Tibial artery (tissue), 4 donors: ENCODE measurements around the gene MET.

Experiments used
- DNase-seq, 2 donors: peaks; one replicate each; pipeline ENCODE4 v3.0.0-alpha.2; 2019
- H3K27ac ChIP-seq, 2 donors: fragments of 200-600 bp; sonication (generic) in 1 of 2; 1 replicate in 1 of 2; 2 replicates in 1 of 2; pipeline ENCODE4 v1.5.1; 2018 to 2019; ENCODE audit warnings: mild to moderate bottlenecking in 1 of 2
- H3K27me3 ChIP-seq, 2 donors: fragments of 200-600 bp; sonication (generic) in 1 of 2; one replicate each; pipeline versions ENCODE4 v1.5.1 to v1.6.0; 2016 to 2019
- H3K36me3 ChIP-seq, 3 donors: fragments of 200-600 bp; sonication (generic) in 2 of 3; one replicate each; pipeline ENCODE4 v1.5.1; 2016 to 2019; ENCODE audit warnings: mild to moderate bottlenecking in 2 of 3
- H3K4me1 ChIP-seq, 4 donors: fragments of 200-600 bp; sonication (generic) in 2 of 4; 1 replicate in 3 of 4; 2 replicates in 1 of 4; pipeline ENCODE4 v1.5.1; 2016 to 2019
- H3K4me3 ChIP-seq, 2 donors: fragments of 200-600 bp; sonication (generic) in 1 of 2; 1 replicate in 1 of 2; 2 replicates in 1 of 2; pipeline ENCODE4 v1.5.1; 2018 to 2019; ENCODE audit warnings: mild to moderate bottlenecking in 2 of 2
- H3K9me3 ChIP-seq, 3 donors: fragments of 200-600 bp; sonication (generic) in 1 of 3; one replicate each; pipeline ENCODE4 v1.5.1; 2016 to 2019
- intact Hi-C: fragments of 100-400 bp; cut with DNase I; formaldehyde crosslinking; loops from one replicate; pipeline ENCODE4 v1.15.0; 2023; ENCODE audit warnings: low total_unique reads
- TF ChIP-seq, protein P1 (sequence below), 2 experiments: fragments of 200-600 bp in 1 of 2; fragments of 450-650 bp in 1 of 2; IDR thresholded peaks; one replicate each; pipeline ENCODE4 v1.5.1; 2017 to 2019; ENCODE audit warnings: antibody characterized with exemption in 2 of 2, mild to moderate bottlenecking in 1 of 2, moderate library complexity in 1 of 2

Gene MET

DNA sequence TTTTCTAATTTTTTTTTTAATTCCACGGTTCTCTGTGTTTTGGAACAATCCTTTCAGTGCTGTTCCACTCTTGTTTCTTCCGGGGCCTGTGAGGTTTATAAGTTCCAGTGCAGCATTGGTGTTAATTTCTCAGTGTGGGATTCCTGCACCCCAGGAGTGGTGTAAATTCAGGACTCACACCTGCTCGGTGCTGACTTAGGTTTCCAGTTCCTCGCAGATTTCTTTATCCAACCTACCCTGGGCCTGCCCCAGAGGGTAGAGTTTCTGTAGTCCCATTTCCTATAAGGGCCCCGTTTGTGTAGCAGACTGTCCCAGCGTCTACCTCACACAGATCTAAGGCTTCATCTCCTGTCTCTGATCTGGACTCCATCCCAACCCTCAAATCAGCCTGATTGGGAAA, 27.4 kb upstream of the MET start:
- Histone ChIP-seq H3K27me3 (no peaks in the 10 kb centered on the region), H3K4me3 (no peak overlapping the region), H3K36me3 (no peaks in the 10 kb centered on the region), H3K9me3 (no peaks in the 10 kb centered on the region), H3K27ac (no peak overlapping the region), H3K4me1 (no peaks in the 10 kb centered on the region)
- no peak for DNase-seq
- TF ChIP-seq, protein P1, sequence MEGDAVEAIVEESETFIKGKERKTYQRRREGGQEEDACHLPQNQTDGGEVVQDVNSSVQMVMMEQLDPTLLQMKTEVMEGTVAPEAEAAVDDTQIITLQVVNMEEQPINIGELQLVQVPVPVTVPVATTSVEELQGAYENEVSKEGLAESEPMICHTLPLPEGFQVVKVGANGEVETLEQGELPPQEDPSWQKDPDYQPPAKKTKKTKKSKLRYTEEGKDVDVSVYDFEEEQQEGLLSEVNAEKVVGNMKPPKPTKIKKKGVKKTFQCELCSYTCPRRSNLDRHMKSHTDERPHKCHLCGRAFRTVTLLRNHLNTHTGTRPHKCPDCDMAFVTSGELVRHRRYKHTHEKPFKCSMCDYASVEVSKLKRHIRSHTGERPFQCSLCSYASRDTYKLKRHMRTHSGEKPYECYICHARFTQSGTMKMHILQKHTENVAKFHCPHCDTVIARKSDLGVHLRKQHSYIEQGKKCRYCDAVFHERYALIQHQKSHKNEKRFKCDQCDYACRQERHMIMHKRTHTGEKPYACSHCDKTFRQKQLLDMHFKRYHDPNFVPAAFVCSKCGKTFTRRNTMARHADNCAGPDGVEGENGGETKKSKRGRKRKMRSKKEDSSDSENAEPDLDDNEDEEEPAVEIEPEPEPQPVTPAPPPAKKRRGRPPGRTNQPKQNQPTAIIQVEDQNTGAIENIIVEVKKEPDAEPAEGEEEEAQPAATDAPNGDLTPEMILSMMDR (IDR thresholded peaks at IDR 0.05): no peak
- intact Hi-C loops: no loop called here

DNA sequence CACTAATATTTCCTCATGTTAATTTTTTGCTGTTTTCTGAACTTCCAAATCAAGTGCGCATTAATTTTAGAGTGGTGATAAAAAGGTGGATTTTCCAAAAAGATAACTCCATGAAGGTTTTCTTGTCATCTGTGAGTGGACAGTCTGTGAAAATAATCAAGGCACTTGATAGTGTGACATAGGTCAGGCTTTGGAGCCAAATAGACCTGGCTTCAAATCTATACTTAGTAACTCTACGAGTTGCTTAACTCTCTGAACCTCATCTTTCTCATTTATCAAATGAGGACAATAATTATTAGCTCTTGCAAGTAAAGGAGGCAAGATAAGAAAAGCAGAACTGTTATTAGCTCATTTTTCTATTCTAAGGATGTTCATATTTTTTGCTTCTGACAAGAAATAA, 24.7 kb upstream of the MET start:
- no peak overlapping the region for H3K4me3 ChIP-seq
- H3K36me3 ChIP-seq: no peaks in the 10 kb centered on the region
- H3K9me3 ChIP-seq: no peaks in the 10 kb centered on the region
- no peak for DNase-seq
- no peaks in the 10 kb centered on the region for H3K4me1 ChIP-seq
- intact Hi-C loops: no loop called here
- no peaks in the 10 kb centered on the region for H3K27me3 ChIP-seq
- H3K27ac ChIP-seq: no peak overlapping the region
- TF ChIP-seq, protein P1 (IDR thresholded peaks at IDR 0.05): no peak

DNA sequence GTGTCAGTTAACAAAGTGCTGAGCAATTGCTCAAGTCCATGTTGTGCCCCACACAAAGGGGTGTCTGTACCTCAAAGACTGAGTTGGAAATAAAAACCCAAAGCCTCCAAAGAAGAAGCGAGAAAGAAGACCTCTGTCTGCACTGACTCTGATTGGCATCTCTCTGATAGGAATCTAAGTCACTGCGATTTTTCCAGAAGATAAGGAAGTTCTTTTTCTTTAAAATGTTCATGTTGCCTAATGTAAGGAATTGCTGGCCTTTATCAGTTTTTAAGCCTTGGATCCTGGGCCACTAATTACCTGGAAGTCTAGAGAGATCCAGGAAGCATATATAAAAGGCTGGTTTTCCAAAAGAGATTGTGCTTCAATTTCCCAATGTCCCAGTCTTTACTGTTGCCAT, 24.1 kb upstream of the MET start:
- TF ChIP-seq, protein P1 (IDR thresholded peaks at IDR 0.05): no peak
- Histone ChIP-seq H3K36me3 (no peaks in the 10 kb centered on the region), H3K4me3 (no peak overlapping the region), H3K27me3 (no peaks in the 10 kb centered on the region), H3K9me3 (no peaks in the 10 kb centered on the region), H3K27ac (no peak overlapping the region), H3K4me1 (peaks cover 0 to 2% (median 0%) of the 10 kb centered on the region in 4 donors)
- intact Hi-C loops: no loop called here
- DNase-seq: no peak

DNA sequence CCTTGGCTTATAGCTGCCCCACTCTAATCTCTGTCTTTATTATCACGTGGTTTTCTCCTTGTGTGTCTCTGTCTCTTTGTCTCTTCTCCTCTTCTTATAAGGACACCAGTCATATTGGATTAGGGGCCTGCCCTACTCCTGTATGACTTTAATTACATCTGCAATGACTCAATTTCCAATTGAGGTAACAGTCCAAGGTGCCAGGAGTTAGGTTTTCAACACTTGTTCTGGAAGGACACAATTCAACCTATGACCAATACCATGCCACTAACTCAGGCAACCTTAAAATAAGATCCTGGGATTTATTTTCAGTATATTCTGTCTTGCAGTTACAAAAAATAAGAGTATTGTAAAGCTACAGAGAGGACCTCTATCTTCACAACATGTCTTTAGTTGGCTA, 21.6 kb upstream of the MET start:
- Histone ChIP-seq H3K36me3 (no peaks in the 10 kb centered on the region), H3K9me3 (no peaks in the 10 kb centered on the region), H3K4me1 (peaks cover 0 to 10% (median 0%) of the 10 kb centered on the region in 4 donors), H3K4me3 (no peak overlapping the region), H3K27me3 (no peaks in the 10 kb centered on the region), H3K27ac (no peak overlapping the region)
- intact Hi-C loops: no loop called here
- TF ChIP-seq, protein P1 (IDR thresholded peaks at IDR 0.05): no peak
- no peak for DNase-seq

DNA sequence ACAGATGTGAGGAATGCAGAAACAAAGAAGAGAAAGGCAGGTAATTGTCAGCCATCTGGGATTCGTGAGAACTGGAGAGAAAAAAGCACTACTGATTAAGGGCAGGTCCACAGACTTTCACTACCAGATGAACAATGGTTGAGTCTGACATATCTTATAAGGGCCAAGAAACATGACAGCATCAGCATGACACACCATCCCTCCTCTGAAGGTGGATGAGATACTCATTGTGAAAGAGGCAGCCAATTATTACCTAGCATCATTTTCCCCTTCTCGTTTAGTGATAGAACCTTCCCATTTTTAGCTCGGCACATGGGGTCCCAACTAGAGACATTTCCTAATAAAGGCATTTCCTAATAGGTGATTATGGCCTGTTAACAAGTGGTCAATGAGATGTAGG, 19.2 kb upstream of the MET start:
- H3K27ac ChIP-seq: no peak overlapping the region
- DNase-seq: no peak
- intact Hi-C loops: no loop called here

More for the DNA sequence above, 19.2 kb upstream of the MET start:
- Histone ChIP-seq H3K4me3 (no peak overlapping the region), H3K9me3 (no peaks in the 10 kb centered on the region), H3K4me1 (peaks cover 0 to 10% (median 0%) of the 10 kb centered on the region in 4 donors), H3K36me3 (no peaks in the 10 kb centered on the region), H3K27me3 (no peaks in the 10 kb centered on the region)
- TF ChIP-seq, protein P1 (IDR thresholded peaks at IDR 0.05): no peak
